T-cell (primary cell): Measurements from ENCODE around the gene RUNX1. TPM values are rescaled to one million over a fixed set of nuclear protein-coding genes. Genes with fewer than 3 reads are reported as not detected.
A peak's percentile ranks its signal among the peaks of the same experiment; 100 is the strongest.

Experiments
- ATAC-seq, 4 experiments: fragments of 200-7000 bp in 3 of 4; fragments of 150-1000 bp in 1 of 4; cut with Tn5 transposase; replicated peaks in 1 of 4; 1 replicate in 3 of 4; 2 replicates in 1 of 4; pipeline ENCODE4 v1.10.0; 2021; ENCODE audit warnings: moderate library complexity in 3 of 4, mild to moderate bottlenecking in 2 of 4, moderate number of reproducible peaks in 1 of 4
- CTCF ChIA-PET, 2 donors: fragments of 300-600 bp; sonication (Branson Sonifier 250); formaldehyde crosslinking; loops; one replicate each; lab custom pipeline; 2022; ENCODE audit warnings: antibody characterized with exemption in 2 of 2; lab: Charles Lee
- POLR2A ChIA-PET, 2 donors: fragments of 300-600 bp; sonication (Branson Sonifier 250); formaldehyde crosslinking; loops; one replicate each; lab custom pipeline; 2022; ENCODE audit warnings: antibody characterized with exemption in 2 of 2; lab: Charles Lee
- DNase-seq, 35 experiments: peaks; one replicate each; pipeline versions ENCODE4 v3.0.0 to v3.0.0-alpha.2; 2013 to 2023
- H3K27ac ChIP-seq: one replicate; pipeline ENCODE4 v1.5.1; 2013; ENCODE audit warnings: low read length
- H3K27me3 ChIP-seq, 2 experiments: replicated peaks in 1 of 2; 1 replicate in 1 of 2; 2 replicates in 1 of 2; pipeline versions ENCODE4 v1.6.1 to v1.7.0; 2013; ENCODE audit warnings: low read length in 1 of 2, mixed read lengths in 1 of 2; ENCODE audit not compliant: control insufficient read depth in 2 of 2, insufficient read depth in 2 of 2; ENCODE audit errors: extremely low read depth in 1 of 2
- H3K36me3 ChIP-seq, 2 donors: 1 replicate in 1 of 2; 2 replicates in 1 of 2; pipeline versions ENCODE4 v1.6.1 to v1.7.0; 2013; ENCODE audit warnings: low read length in 1 of 2; ENCODE audit not compliant: control insufficient read depth in 2 of 2, insufficient read depth in 1 of 2; ENCODE audit errors: extremely low read depth in 1 of 2
- H3K4me1 ChIP-seq, 2 experiments: 1 replicate in 1 of 2; 2 replicates in 1 of 2; pipeline versions ENCODE4 v1.6.1 to v1.7.0; 2013; ENCODE audit warnings: low read length in 2 of 2, mixed read lengths in 1 of 2; ENCODE audit not compliant: insufficient read depth in 2 of 2, control insufficient read depth in 1 of 2; ENCODE audit errors: extremely low read depth in 1 of 2
- H3K4me3 ChIP-seq, 2 donors: 1 replicate in 1 of 2; 2 replicates in 1 of 2; pipeline versions ENCODE4 v1.5.1 to v1.7.0; 2013; ENCODE audit warnings: mild to moderate bottlenecking in 2 of 2, low read length in 1 of 2, moderate library complexity in 1 of 2; ENCODE audit not compliant: control insufficient read depth in 1 of 2; ENCODE audit errors: extremely low read depth in 1 of 2
- H3K9me3 ChIP-seq: 2 replicates; pipeline ENCODE4 v1.7.0; 2013
- H3K27ac Mint-ChIP-seq, 2 donors: one replicate each; pipeline ENCODE4 v1.8.0; 2020 to 2021; ENCODE audit warnings: mild to moderate bottlenecking in 2 of 2, mixed read lengths in 2 of 2
- H3K27me3 Mint-ChIP-seq, 2 donors: one replicate each; pipeline ENCODE4 v1.8.0; 2021 to 2022; ENCODE audit warnings: mixed read lengths in 2 of 2
- H3K36me3 Mint-ChIP-seq: one replicate; pipeline ENCODE4 v1.8.0; 2021; ENCODE audit warnings: mixed read lengths
- H3K4me1 Mint-ChIP-seq, 3 donors: one replicate each; pipeline ENCODE4 v1.8.0; 2020 to 2022; ENCODE audit warnings: mixed read lengths in 3 of 3, mild to moderate bottlenecking in 1 of 3
- H3K4me3 Mint-ChIP-seq, 3 donors: one replicate each; pipeline ENCODE4 v1.8.0; 2020 to 2022; ENCODE audit warnings: mild to moderate bottlenecking in 3 of 3, mixed read lengths in 3 of 3, moderate library complexity in 3 of 3
- H3K9me3 Mint-ChIP-seq, 3 donors: one replicate each; pipeline ENCODE4 v1.8.0; 2020 to 2022; ENCODE audit warnings: mixed read lengths in 3 of 3
- WGBS: methylation state at CpG from one replicate; pipeline ENCODE4 v1.1.5; 2013; ENCODE audit warnings: missing lambda C conversion rate; ENCODE audit not compliant: insufficient coverage; 5-methylcytosine and 5-hydroxymethylcytosine counted together
- total RNA-seq, 35 experiments: library from RNA in 6 of 35; stranded (reverse) in 6 of 35; fragments of 120-200 nt in 1 of 35; gene quantifications; one replicate each; pipeline versions ENCODE4 v1.2.1 to v1.2.4 and lab custom pipeline; 2013 to 2026

The RUNX1 gene
- total RNA-seq, 5 donors from 2014 or later (not counting 1 experiment from before 2014, with no cell fraction given) = 87.0 to 117 (median 104) TPM

GRCh38 chr21:34992180-34992579 lies 56.9 kb downstream of the RUNX1 start:
- H3K4me1 ChIP-seq = peaks cover 28 to 76% of the 10 kb centered on the region in 2 experiments
- POLR2A ChIA-PET = no interaction called here
- no peaks in the 10 kb centered on the region for H3K9me3 Mint-ChIP-seq

GRCh38 chr21:34991366-34991957 lies 57.6 kb downstream of the RUNX1 start:
- H3K36me3 ChIP-seq = peaks cover 4 to 5% of the 10 kb centered on the region in 2 donors
- no peaks in the 10 kb centered on the region for H3K9me3 ChIP-seq
- no peak overlapping the region for H3K4me3 ChIP-seq
- no peaks in the 10 kb centered on the region for H3K9me3 Mint-ChIP-seq
- H3K27me3 Mint-ChIP-seq = no peaks in the 10 kb centered on the region
- peaks cover 34 to 83% of the 10 kb centered on the region in 2 experiments for H3K4me1 ChIP-seq
- WGBS = 81% methylated on average over 7 of the region's 10 CpGs
- no peak for ATAC-seq
- ChIA-PET CTCF (no interaction called here), POLR2A (no interaction called here)
- no peaks in the 10 kb centered on the region for H3K27me3 ChIP-seq
- peaks cover 9% of the 10 kb centered on the region for H3K36me3 Mint-ChIP-seq
- peaks cover 76 to 78% (median 77%) of the 10 kb centered on the region in 3 donors for H3K4me1 Mint-ChIP-seq
- peak overlapping the region; percentile 53 to 95 for H3K27ac Mint-ChIP-seq
- H3K4me3 Mint-ChIP-seq = peak overlapping the region in 1 of 3 donors; percentile 49
- no peak overlapping the region for H3K27ac ChIP-seq
- no peak for DNase-seq

More at GRCh38 chr21:34992180-34992579, 56.9 kb downstream of the RUNX1 start:
- H3K27ac ChIP-seq = no peak overlapping the region
- Mint-ChIP-seq H3K4me1 (peaks cover 76 to 78% (median 77%) of the 10 kb centered on the region in 3 donors), H3K27me3 (no peaks in the 10 kb centered on the region), H3K27ac (peak overlapping the region; percentile 64 to 95), H3K36me3 (peaks cover 12% of the 10 kb centered on the region), H3K4me3 (no peak overlapping the region)
- DNase-seq = no peak
- ATAC-seq = no peak
- no peaks in the 10 kb centered on the region for H3K9me3 ChIP-seq
- WGBS = 95% methylated on average over 4 of the region's 4 CpGs
- CTCF ChIA-PET = no interaction called here
- peaks cover 4 to 5% of the 10 kb centered on the region in 2 donors for H3K36me3 ChIP-seq
- no peak overlapping the region for H3K4me3 ChIP-seq
- H3K27me3 ChIP-seq = no peaks in the 10 kb centered on the region

DNA sequence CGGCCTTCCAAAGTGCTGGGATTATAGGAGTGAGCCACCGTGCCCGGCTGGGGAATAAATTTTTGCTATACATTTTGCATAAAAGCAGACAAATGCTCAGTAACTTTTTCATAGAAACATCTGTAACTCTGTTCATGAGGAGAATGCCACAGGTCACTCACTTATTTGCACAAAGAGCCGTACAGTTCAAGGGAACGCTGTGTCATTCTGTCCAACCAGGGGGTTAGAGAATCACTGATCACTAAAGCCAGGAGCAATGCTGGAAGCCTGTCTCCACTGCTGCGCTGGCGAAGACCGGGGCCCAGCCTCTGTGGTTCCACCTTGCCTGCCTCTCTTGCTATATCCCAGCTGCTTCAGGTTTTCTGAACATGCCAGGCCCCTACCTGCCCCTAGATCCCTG lies 58.3 kb downstream of the RUNX1 start:
- no peak overlapping the region for H3K27ac ChIP-seq
- peaks cover 36 to 83% of the 10 kb centered on the region in 2 experiments for H3K4me1 ChIP-seq
- Mint-ChIP-seq H3K9me3 (no peaks in the 10 kb centered on the region), H3K27me3 (no peaks in the 10 kb centered on the region), H3K4me3 (peak overlapping the region in 1 of 3 donors; percentile 49), H3K36me3 (peaks cover 10% of the 10 kb centered on the region), H3K27ac (peak overlapping the region; percentile 53 to 95), H3K4me1 (peaks cover 75 to 78% (median 77%) of the 10 kb centered on the region in 3 donors)
- no peak for DNase-seq
- H3K27me3 ChIP-seq = no peaks in the 10 kb centered on the region
- 95% methylated on average over 6 of the region's 8 CpGs for WGBS
- ChIA-PET POLR2A (interaction anchor here in 1 of 2 donors (0.7 kb wide), 1 partner anchor 29 kb away, joined by 3 read pairs; no protein-coding TSS in a partner anchor), CTCF (interaction anchor here in 1 of 2 donors (0.6 to 1.0 kb wide), 2 partner anchors 53 to 101 kb away, joined by 3 read pairs; no protein-coding TSS in a partner anchor)
- H3K36me3 ChIP-seq = peaks cover 4 to 5% of the 10 kb centered on the region in 2 donors
- ATAC-seq = no peak
- no peaks in the 10 kb centered on the region for H3K9me3 ChIP-seq
- H3K4me3 ChIP-seq = no peak overlapping the region

- ChIA-PET CTCF (interaction anchor here (0.6 to 1.4 kb wide), 6 partner anchors 14 to 100 kb away, joined by 3 to 5 read pairs (median 3); no protein-coding TSS in a partner anchor), POLR2A (interaction anchor here in 1 of 2 donors (0.5 to 1.1 kb wide), 2 partner anchors 13 to 36 kb away, joined by 3 read pairs; no protein-coding TSS in a partner anchor)
- H3K4me1 ChIP-seq = peaks cover 48 to 85% of the 10 kb centered on the region in 2 experiments
- H3K4me3 Mint-ChIP-seq = peak overlapping the region; percentile 26 to 87 (median 26)
- WGBS = 17% methylated on average over 1 of the region's 6 CpGs
- peak overlapping the region; percentile 94 to 95 for H3K27ac Mint-ChIP-seq
- H3K9me3 Mint-ChIP-seq = no peaks in the 10 kb centered on the region
- peaks cover 75 to 77% (median 76%) of the 10 kb centered on the region in 3 donors for H3K4me1 Mint-ChIP-seq
- ATAC-seq (peak in 2 of 4 experiments; percentile 11 to 14), DNase-seq (no peak)
- H3K27ac ChIP-seq = peak overlapping the region; percentile 14
- peaks cover 4 to 5% of the 10 kb centered on the region in 2 donors for H3K36me3 ChIP-seq
- H3K27me3 Mint-ChIP-seq = no peaks in the 10 kb centered on the region
- H3K4me3 ChIP-seq = no peak overlapping the region
- H3K27me3 ChIP-seq = no peaks in the 10 kb centered on the region
- no peaks in the 10 kb centered on the region for H3K9me3 ChIP-seq
- peaks cover 15% of the 10 kb centered on the region for H3K36me3 Mint-ChIP-seq
Observed at GRCh38 chr21:34989337-34990151, 59.6 kb downstream of the RUNX1 start.

DNA sequence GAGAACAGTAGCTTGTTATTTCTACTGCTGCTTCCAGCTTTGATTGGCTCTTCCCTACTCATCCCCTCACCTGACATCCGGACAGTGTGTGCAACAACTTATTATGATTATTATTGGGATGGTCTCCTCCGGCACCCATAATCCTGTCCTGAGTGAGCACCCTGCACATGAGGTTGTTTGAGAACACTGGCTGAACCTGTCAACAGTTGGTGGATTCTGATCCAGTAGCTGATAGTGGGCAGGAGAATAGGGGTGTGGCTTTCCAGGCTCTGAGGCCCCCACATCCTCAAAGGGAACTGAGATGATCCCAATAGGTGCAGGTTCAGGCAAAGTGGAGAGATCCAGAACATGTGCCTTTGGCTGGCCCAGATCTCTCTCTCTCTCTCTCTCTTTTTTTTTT lies 60.5 kb downstream of the RUNX1 start:
- Histone ChIP-seq H3K9me3 (no peaks in the 10 kb centered on the region), H3K4me3 (no peak overlapping the region), H3K4me1 (peaks cover 56 to 94% of the 10 kb centered on the region in 2 experiments), H3K27me3 (no peaks in the 10 kb centered on the region), H3K36me3 (peaks cover 4 to 5% of the 10 kb centered on the region in 2 donors), H3K27ac (peak overlapping the region; percentile 7)
- peak overlapping the region; percentile 94 to 95 for H3K27ac Mint-ChIP-seq
- ChIA-PET POLR2A (no interaction called here), CTCF (interaction anchor here (0.6 to 1.4 kb wide), 5 partner anchors 13 to 96 kb away, joined by 3 to 5 read pairs (median 3); no protein-coding TSS in a partner anchor)
- ATAC-seq (no peak), DNase-seq (no peak)
- peak overlapping the region in 1 of 3 donors; percentile 87 for H3K4me3 Mint-ChIP-seq
- peaks cover 82 to 86% (median 84%) of the 10 kb centered on the region in 3 donors for H3K4me1 Mint-ChIP-seq
- no CpG with 5 or more reads among the region's 2 CpGs for WGBS
- peaks cover 18% of the 10 kb centered on the region for H3K36me3 Mint-ChIP-seq
- H3K9me3 Mint-ChIP-seq = no peaks in the 10 kb centered on the region
- H3K27me3 Mint-ChIP-seq = no peaks in the 10 kb centered on the region

DNA sequence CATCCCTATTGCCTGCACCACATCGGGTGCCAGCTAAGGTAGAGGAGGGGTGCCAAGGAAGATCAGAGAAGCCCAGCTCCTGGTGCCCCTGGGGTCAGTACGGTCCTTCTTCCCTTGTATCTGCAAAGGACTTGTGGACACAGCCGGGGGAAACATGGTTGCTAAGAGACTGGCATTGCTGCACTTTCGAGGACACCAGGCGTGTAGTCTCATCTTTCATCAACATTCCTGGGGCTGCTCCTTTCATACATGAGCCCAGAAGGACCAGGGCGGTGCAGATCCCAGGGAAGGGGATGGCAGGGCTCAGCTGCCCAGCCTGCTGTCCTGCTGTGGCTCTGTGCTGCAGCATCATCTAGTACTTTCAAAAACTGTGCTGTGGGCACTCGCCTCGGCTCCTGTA lies 61.0 kb downstream of the RUNX1 start:
- no peaks in the 10 kb centered on the region for H3K9me3 ChIP-seq
- WGBS = 83% methylated on average over 6 of the region's 8 CpGs
- peak overlapping the region; percentile 66 to 87 (median 71) for H3K4me3 Mint-ChIP-seq
- peaks cover 18% of the 10 kb centered on the region for H3K36me3 Mint-ChIP-seq
- H3K36me3 ChIP-seq = peaks cover 4 to 5% of the 10 kb centered on the region in 2 donors
- peaks cover 87 to 90% (median 89%) of the 10 kb centered on the region in 3 donors for H3K4me1 Mint-ChIP-seq
- ChIA-PET POLR2A (no interaction called here), CTCF (interaction anchor here in 1 of 2 donors (1.4 kb wide), 1 partner anchor 34 kb away, joined by 3 read pairs; no protein-coding TSS in a partner anchor)
- H3K4me1 ChIP-seq = peaks cover 60 to 93% of the 10 kb centered on the region in 2 experiments
- peak overlapping the region; percentile 77 for H3K27ac ChIP-seq
- no peak overlapping the region for H3K4me3 ChIP-seq
- H3K9me3 Mint-ChIP-seq = no peaks in the 10 kb centered on the region
- no peaks in the 10 kb centered on the region for H3K27me3 Mint-ChIP-seq
- DNase-seq (no peak), ATAC-seq (no peak)
- H3K27ac Mint-ChIP-seq = peak overlapping the region; percentile 94 to 95
- no peaks in the 10 kb centered on the region for H3K27me3 ChIP-seq
